OCI-LY7 (cell line): ENCODE results near the gene EPDR1. TPM values are rescaled to one million over a fixed set of nuclear protein-coding genes. Genes with fewer than 3 reads are reported as not detected.

Source experiments
- BruUV-seq: library from RNA; stranded (reverse); fragments of 400-500 nt; replicated peaks from 2 replicates; lab custom pipeline; 2021; lab: Mats Ljungman, UMichigan
- CTCF ChIA-PET: fragments of 300-600 bp; sonication (Branson Sonifier 250); formaldehyde crosslinking; loops from one replicate; lab custom pipeline; 2022; ENCODE audit warnings: antibody characterized with exemption; ENCODE audit not compliant: unreplicated experiment; lab: Charles Lee
- POLR2A ChIA-PET: fragments of 300-600 bp; sonication (Branson Sonifier 250); formaldehyde crosslinking; loops from one replicate; lab custom pipeline; 2022; ENCODE audit warnings: antibody characterized with exemption; lab: Charles Lee
- DNase-seq: peaks from one replicate; pipeline ENCODE4 v3.0.0-alpha.2; 2015; ENCODE audit warnings: low spot score
- H2AFZ ChIP-seq: fragments of 200-600 bp; sonication (generic), shearing (Covaris generic); 2 replicates; pipeline ENCODE4 v1.6.1; 2014; ENCODE audit warnings: mild to moderate bottlenecking, antibody characterized with exemption, low read length, moderate library complexity
- H3K27ac ChIP-seq: fragments of 200-600 bp; sonication (generic); 2 replicates; pipeline ENCODE4 v1.5.1; 2014; ENCODE audit warnings: mixed run types, low read depth, mild to moderate bottlenecking, moderate library complexity, low read length, inconsistent platforms; ENCODE audit not compliant: poor library complexity, severe bottlenecking
- H3K36me3 ChIP-seq: fragments of 200-600 bp; sonication (generic); 2 replicates; pipeline ENCODE4 v1.6.1; 2014; ENCODE audit warnings: mild to moderate bottlenecking, antibody characterized with exemption, low read length, moderate library complexity, mixed read lengths; ENCODE audit not compliant: insufficient read depth
- H3K4me1 ChIP-seq: fragments of 200-600 bp; sonication (generic); 2 replicates; pipeline ENCODE4 v1.5.1; 2014; ENCODE audit warnings: mild to moderate bottlenecking, low read length; ENCODE audit not compliant: insufficient read depth, poor library complexity, severe bottlenecking
- H3K4me2 ChIP-seq: fragments of 200-600 bp; sonication (generic); 2 replicates; pipeline ENCODE4 v1.6.1; 2014; ENCODE audit warnings: mild to moderate bottlenecking, low read length
- H3K4me3 ChIP-seq: fragments of 200-600 bp; sonication (generic); 2 replicates; pipeline ENCODE4 v1.5.1; 2014; ENCODE audit warnings: mild to moderate bottlenecking, low read depth, low read length; ENCODE audit not compliant: poor library complexity, severe bottlenecking
- H3K79me2 ChIP-seq: fragments of 200-600 bp; sonication (generic); 2 replicates; pipeline ENCODE4 v1.6.1; 2016; ENCODE audit warnings: low read depth, mild to moderate bottlenecking, low read length, moderate library complexity, mixed read lengths; ENCODE audit not compliant: insufficient read depth
- H3K9me2 ChIP-seq: fragments of 200-600 bp; sonication (generic); 2 replicates; pipeline ENCODE4 v1.6.1; 2016; ENCODE audit warnings: mild to moderate bottlenecking, low read length, mixed read lengths; ENCODE audit not compliant: insufficient read depth
- H3K9me3 ChIP-seq: fragments of 200-600 bp; sonication (generic); 2 replicates; pipeline ENCODE4 v1.6.1; 2014; ENCODE audit warnings: mild to moderate bottlenecking, mixed run types, low read length, mixed read lengths
- H4K20me1 ChIP-seq: fragments of 200-600 bp; sonication (generic); 2 replicates; pipeline ENCODE4 v1.6.1; 2014; ENCODE audit warnings: mild to moderate bottlenecking, antibody characterized with exemption, low read length, moderate library complexity, mixed read lengths; ENCODE audit not compliant: insufficient read depth
- EZH2phosphoT487 ChIP-seq: fragments of 200-600 bp; sonication (generic); IDR thresholded peaks from 2 replicates; pipeline ENCODE4 v1.6.1; 2018; ENCODE audit warnings: low read depth, borderline replicate concordance, mild to moderate bottlenecking, mixed run types, antibody characterized with exemption, low read length, moderate library complexity, mixed read lengths
- intact Hi-C: fragments of 100-400 bp; cut with micrococcal nuclease; formaldehyde crosslinking; loops from one replicate; pipeline ENCODE4 v1.10.0; 2022; ENCODE audit not compliant: unreplicated experiment
- total RNA-seq, 2 experiments: library from RNA; depleted of rRNA in 1 of 2; stranded (reverse); fragments of >200 nt in 1 of 2; shearing (Covaris generic) in 1 of 2; gene quantifications; 2 replicates each; pipeline ENCODE4 v1.2.3, GENCODE V29; 2014 to 2022
- TF ChIP-seq, protein P1 (sequence below): fragments of 200-600 bp; sonication (generic); conservative IDR thresholded peaks from 2 replicates; pipeline ENCODE4 v1.5.1; 2014; ENCODE audit warnings: mild to moderate bottlenecking, antibody characterized with exemption, low read length, moderate library complexity, mixed read lengths

EPDR1 gene
- total RNA-seq, 2 experiments from 2014 or later, result not detected

DNA sequence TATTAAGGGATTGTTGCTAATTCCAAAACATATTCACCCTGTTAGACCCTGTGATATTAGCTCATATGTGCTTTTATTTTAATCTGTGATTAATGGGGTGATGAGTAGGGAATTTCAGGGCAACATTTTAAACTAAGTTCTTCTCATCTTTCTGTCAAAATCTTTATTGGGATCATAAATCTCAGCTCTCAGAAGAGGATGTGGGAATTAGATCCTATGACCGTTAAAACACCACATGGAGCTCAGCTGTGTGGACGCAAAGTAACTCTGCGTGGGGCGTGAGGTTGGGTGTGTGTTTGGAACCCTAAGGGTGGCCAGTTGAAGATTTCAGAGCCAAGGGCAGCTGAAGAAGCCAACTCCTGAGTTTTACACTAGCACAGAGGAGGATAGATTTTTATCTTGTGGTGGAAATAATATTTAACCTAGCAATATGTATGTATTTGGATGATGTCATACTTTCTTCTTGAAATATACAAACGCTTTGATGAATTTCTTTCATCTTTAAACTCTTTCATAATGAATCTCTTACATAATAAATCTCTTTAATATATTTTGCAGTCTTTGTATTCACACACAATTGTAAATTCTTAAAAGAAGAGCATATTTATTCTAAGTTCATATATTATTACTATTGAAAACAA, 64.4 kb downstream of the EPDR1 start:
- Histone ChIP-seq H3K4me3 (no peak overlapping the region), H3K9me2 (no peaks in the 10 kb centered on the region), H3K79me2 (no peaks in the 10 kb centered on the region), H3K4me2 (no peak overlapping the region), H3K36me3 (no peaks in the 10 kb centered on the region), H4K20me1 (no peaks in the 10 kb centered on the region), H2AFZ (no peak overlapping the region), H3K4me1 (no peaks in the 10 kb centered on the region), H3K27ac (no peak overlapping the region), H3K9me3 (no peaks in the 10 kb centered on the region)
- TF ChIP-seq EZH2phosphoT487, result no peak
- TF ChIP-seq, protein P1, sequence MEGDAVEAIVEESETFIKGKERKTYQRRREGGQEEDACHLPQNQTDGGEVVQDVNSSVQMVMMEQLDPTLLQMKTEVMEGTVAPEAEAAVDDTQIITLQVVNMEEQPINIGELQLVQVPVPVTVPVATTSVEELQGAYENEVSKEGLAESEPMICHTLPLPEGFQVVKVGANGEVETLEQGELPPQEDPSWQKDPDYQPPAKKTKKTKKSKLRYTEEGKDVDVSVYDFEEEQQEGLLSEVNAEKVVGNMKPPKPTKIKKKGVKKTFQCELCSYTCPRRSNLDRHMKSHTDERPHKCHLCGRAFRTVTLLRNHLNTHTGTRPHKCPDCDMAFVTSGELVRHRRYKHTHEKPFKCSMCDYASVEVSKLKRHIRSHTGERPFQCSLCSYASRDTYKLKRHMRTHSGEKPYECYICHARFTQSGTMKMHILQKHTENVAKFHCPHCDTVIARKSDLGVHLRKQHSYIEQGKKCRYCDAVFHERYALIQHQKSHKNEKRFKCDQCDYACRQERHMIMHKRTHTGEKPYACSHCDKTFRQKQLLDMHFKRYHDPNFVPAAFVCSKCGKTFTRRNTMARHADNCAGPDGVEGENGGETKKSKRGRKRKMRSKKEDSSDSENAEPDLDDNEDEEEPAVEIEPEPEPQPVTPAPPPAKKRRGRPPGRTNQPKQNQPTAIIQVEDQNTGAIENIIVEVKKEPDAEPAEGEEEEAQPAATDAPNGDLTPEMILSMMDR, result no peak
- ChIA-PET CTCF (no interaction called here), POLR2A (no interaction called here)
- BruUV-seq, result no TSS peak
- DNase-seq, result no peak
- intact Hi-C loops, result no loop called here

DNA sequence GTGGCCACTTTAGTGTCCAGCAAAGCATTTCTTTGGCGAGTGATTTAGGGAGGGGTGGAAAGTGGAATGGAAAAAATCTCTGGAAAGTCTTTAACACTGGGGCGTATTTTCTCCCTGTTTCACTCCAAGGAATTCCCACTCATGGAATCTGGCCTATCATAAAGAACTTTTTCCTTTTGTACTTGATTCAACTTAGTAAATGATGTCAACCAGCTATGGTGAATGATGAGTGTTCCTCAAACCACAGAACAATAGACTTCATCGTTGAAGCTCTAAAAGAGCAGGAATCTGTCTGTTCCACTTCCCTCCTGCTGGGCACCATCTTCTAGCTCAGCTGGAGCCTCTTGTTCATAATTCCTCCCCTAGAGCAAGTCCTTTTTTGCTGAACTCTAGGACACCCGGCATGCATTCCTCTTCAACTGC, 66.5 kb downstream of the EPDR1 start:
- TF ChIP-seq, protein P1, result no peak
- no peak for TF ChIP-seq EZH2phosphoT487
- H3K4me3 ChIP-seq, result no peak overlapping the region
- ChIA-PET POLR2A (no interaction called here), CTCF (no interaction called here)
- H3K79me2 ChIP-seq, result no peaks in the 10 kb centered on the region
- H3K27ac ChIP-seq, result no peak overlapping the region
- H3K9me3 ChIP-seq, result no peaks in the 10 kb centered on the region
- H3K4me2 ChIP-seq, result no peak overlapping the region
- H3K4me1 ChIP-seq, result no peaks in the 10 kb centered on the region
- DNase-seq, result no peak
- no TSS peak for BruUV-seq
- H2AFZ ChIP-seq, result no peak overlapping the region
- H4K20me1 ChIP-seq, result no peaks in the 10 kb centered on the region
- no peaks in the 10 kb centered on the region for H3K36me3 ChIP-seq
- intact Hi-C loops, result no loop called here
- H3K9me2 ChIP-seq, result no peaks in the 10 kb centered on the region

DNA sequence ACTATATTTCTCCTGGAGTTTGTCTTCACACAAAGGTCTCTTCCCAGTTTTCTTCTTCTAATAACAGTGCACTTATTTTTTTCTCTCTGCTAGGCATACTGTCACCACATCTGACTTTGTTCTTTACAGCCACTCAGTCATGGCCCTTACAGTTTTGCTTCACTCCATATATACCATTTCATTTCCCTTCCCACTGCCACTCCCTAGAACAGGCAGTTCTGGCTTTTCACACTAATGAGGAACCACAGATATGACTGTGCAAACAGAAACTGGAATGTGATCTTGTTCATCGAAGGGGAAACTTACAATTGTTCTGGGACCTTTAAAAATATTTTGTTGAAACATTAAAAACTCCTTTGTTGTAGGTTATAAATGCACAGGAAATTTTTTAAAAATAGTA, 67.3 kb downstream of the EPDR1 start:
- Histone ChIP-seq H3K4me1 (no peaks in the 10 kb centered on the region), H3K9me2 (no peaks in the 10 kb centered on the region), H2AFZ (no peak overlapping the region), H3K79me2 (no peaks in the 10 kb centered on the region), H3K4me2 (no peak overlapping the region), H3K9me3 (no peaks in the 10 kb centered on the region), H3K36me3 (no peaks in the 10 kb centered on the region), H3K27ac (no peak overlapping the region), H3K4me3 (no peak overlapping the region), H4K20me1 (no peaks in the 10 kb centered on the region)
- intact Hi-C loops, result no loop called here
- ChIA-PET CTCF (no interaction called here), POLR2A (no interaction called here)
- BruUV-seq, result no TSS peak
- no peak for TF ChIP-seq EZH2phosphoT487
- TF ChIP-seq, protein P1, result no peak
- no peak for DNase-seq
